ENCODE results near the gene RASSF4.

- TF ChIP-seq CTCF (IDR thresholded peaks at IDR 0.05) (no peak), POLR2A (IDR thresholded peaks at IDR 0.05) (no peak)
These were observed 19.8 kb upstream of the RASSF4 start for GRCh38 chr10:44939691-44940401.

Data from esophagus squamous epithelium (tissue), 4 donors.